Esophagus muscularis mucosa (tissue), 4 donors: ENCODE data around the gene TIMM17B. TPM values are rescaled to one million over a fixed set of nuclear protein-coding genes. Genes with fewer than 3 reads are reported as not detected.

Experiments used
- DNase-seq: peaks from one replicate; pipeline ENCODE4 v3.0.0-alpha.2; 2017; ENCODE audit errors: extremely low spot score
- H3K27ac ChIP-seq, 4 donors: fragments of 200-600 bp; sonication (generic); replicated peaks in 1 of 4; 1 replicate in 3 of 4; 2 replicates in 1 of 4; pipeline ENCODE4 v1.5.1; 2016 to 2019; ENCODE audit warnings: mild to moderate bottlenecking in 1 of 4
- H3K27me3 ChIP-seq, 4 donors: fragments of 200-600 bp; sonication (generic); one replicate each; pipeline versions ENCODE4 v1.5.1 to v1.6.0; 2016 to 2019
- H3K36me3 ChIP-seq, 4 donors: fragments of 200-600 bp; sonication (generic); one replicate each; pipeline ENCODE4 v1.5.1; 2016 to 2019
- H3K4me1 ChIP-seq, 4 donors: fragments of 200-600 bp; sonication (generic); one replicate each; pipeline ENCODE4 v1.5.1; 2016 to 2019
- H3K4me3 ChIP-seq, 4 donors: fragments of 200-600 bp; sonication (generic); 1 replicate in 2 of 4; 2 replicates in 2 of 4; pipeline ENCODE4 v1.5.1; 2016 to 2019; ENCODE audit warnings: mild to moderate bottlenecking in 4 of 4, moderate library complexity in 1 of 4
- H3K9me3 ChIP-seq, 4 donors: fragments of 200-600 bp; sonication (generic); 1 replicate in 3 of 4; 2 replicates in 1 of 4; pipeline ENCODE4 v1.5.1; 2016 to 2019
- EP300 ChIP-seq: sonication (generic); formaldehyde crosslinking; IDR thresholded peaks from one replicate; pipeline ENCODE4 v1.6.1; 2017; ENCODE audit warnings: antibody characterized with exemption
- POLR2A ChIP-seq: fragments of 450-650 bp; IDR thresholded peaks from one replicate; pipeline ENCODE4 v1.6.1; 2017; ENCODE audit warnings: antibody characterized with exemption, moderate library complexity, mild to moderate bottlenecking, low read depth
- POLR2AphosphoS5 ChIP-seq, 2 donors: sonication (generic); formaldehyde crosslinking; IDR thresholded peaks; one replicate each; pipeline ENCODE4 v1.6.1; 2017; ENCODE audit warnings: antibody characterized with exemption in 2 of 2
- WGBS: methylation state at CpG from one replicate; pipeline ENCODE4 v1.1.5; 2018; 5-methylcytosine and 5-hydroxymethylcytosine counted together
- intact Hi-C: fragments of 100-400 bp; cut with DNase I; formaldehyde crosslinking; loops from one replicate; pipeline ENCODE4 v1.15.1; 2023
- total RNA-seq, 4 donors: library from RNA; depleted of rRNA; stranded (reverse); fragments of >200 nt; gene quantifications; one replicate each; pipeline versions ENCODE4 v1.1.0 to v1.2.1, GENCODE V29; 2016
- TF ChIP-seq, protein P1 (sequence below), 3 experiments: fragments of 200-600 bp in 2 of 3; fragments of 450-650 bp in 1 of 3; sonication (generic) in 2 of 3; IDR thresholded peaks; one replicate each; pipeline ENCODE4 v1.5.1; 2017 to 2019; ENCODE audit warnings: antibody characterized with exemption in 3 of 3, mild to moderate bottlenecking in 2 of 3, moderate library complexity in 1 of 3

The TIMM17B gene
- total RNA-seq, 4 donors from 2014 or later, result 36.1 to 59.6 (median 51.1) TPM

DNA sequence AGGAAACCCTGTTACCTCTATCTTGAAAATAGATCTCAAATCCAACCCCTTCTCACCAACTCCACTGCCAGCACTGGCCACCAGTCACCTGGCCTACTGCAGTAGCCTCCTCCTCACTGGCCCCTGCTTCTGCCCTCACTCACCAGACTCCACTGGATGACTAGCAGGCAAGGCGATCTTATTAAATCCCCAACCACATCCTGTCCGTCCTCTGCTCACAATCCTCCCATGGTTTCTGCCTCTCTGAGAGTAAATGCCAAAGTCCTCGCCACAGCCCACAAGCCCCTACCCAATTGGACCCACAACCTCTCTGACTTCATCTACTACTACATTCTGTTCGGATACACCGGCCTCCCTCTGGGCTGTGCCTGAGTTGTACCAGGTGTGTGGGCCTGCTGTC, 26.7 kb upstream of the TIMM17B start:
- WGBS, result 94% methylated on average over 5 of the region's 5 CpGs
- peaks cover 9 to 56% (median 46%) of the 10 kb centered on the region in 4 donors for H3K36me3 ChIP-seq
- TF ChIP-seq EP300 (no peak), POLR2A (no peak), POLR2AphosphoS5 (IDR thresholded peaks at IDR 0.05) (no peak)
- TF ChIP-seq, protein P1, sequence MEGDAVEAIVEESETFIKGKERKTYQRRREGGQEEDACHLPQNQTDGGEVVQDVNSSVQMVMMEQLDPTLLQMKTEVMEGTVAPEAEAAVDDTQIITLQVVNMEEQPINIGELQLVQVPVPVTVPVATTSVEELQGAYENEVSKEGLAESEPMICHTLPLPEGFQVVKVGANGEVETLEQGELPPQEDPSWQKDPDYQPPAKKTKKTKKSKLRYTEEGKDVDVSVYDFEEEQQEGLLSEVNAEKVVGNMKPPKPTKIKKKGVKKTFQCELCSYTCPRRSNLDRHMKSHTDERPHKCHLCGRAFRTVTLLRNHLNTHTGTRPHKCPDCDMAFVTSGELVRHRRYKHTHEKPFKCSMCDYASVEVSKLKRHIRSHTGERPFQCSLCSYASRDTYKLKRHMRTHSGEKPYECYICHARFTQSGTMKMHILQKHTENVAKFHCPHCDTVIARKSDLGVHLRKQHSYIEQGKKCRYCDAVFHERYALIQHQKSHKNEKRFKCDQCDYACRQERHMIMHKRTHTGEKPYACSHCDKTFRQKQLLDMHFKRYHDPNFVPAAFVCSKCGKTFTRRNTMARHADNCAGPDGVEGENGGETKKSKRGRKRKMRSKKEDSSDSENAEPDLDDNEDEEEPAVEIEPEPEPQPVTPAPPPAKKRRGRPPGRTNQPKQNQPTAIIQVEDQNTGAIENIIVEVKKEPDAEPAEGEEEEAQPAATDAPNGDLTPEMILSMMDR (IDR thresholded peaks at IDR 0.05), result no peak
- H3K4me3 ChIP-seq, result no peak overlapping the region
- DNase-seq, result no peak
- no peaks in the 10 kb centered on the region for H3K27me3 ChIP-seq
- no peaks in the 10 kb centered on the region for H3K9me3 ChIP-seq
- peaks cover 0 to 10% (median 9%) of the 10 kb centered on the region in 4 donors for H3K4me1 ChIP-seq
- H3K27ac ChIP-seq, result no peak overlapping the region
- intact Hi-C loops, result no loop called here

DNA sequence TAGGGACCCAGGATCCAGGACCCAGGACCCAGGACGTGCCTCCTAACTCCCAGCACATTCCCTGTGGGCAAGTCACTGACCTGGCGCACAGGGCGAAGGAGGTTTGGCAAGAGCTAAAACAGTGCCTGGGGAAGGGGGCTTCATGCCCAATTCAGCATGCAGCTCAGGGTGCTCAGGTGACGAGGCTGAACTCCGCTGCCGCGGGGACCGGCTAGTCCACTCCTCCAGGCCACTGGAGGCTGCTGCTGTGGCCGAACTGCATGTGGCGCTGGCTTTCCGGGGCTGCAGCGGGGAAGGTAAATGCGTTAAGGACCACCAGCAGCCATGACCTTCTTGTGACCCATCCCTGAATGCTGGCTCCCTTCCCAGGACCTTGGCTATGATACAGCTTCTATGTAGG, 26.2 kb upstream of the TIMM17B start:
- Histone ChIP-seq H3K4me3 (no peak overlapping the region), H3K36me3 (peaks cover 9 to 56% (median 46%) of the 10 kb centered on the region in 4 donors), H3K27me3 (no peaks in the 10 kb centered on the region), H3K9me3 (no peaks in the 10 kb centered on the region), H3K27ac (no peak overlapping the region), H3K4me1 (peaks cover 0 to 12% (median 11%) of the 10 kb centered on the region in 4 donors)
- no peak for DNase-seq
- TF ChIP-seq, protein P1 (IDR thresholded peaks at IDR 0.05), result no peak
- TF ChIP-seq POLR2A (no peak), POLR2AphosphoS5 (IDR thresholded peaks at IDR 0.05) (no peak), EP300 (no peak)
- intact Hi-C loops, result no loop called here
- 77% methylated on average over 3 of the region's 13 CpGs for WGBS

DNA sequence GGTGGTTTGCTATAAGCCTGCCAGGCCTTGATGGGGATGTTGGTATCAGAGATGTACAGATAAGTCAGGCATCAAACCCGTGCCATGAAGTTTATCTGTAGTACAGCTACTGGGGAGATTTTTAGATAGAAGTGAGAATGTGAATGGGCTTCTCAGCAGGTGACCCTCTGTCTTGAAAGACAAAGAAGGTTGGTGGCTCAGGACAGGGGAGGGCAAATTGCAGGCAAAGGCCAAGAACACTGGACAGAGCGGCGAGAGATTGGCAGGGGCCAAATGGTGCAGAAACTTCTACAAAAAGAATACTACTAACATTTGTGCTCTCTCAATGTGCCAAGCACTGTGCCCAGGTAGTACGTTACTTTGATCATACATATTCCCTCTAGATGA, 23.1 kb upstream of the TIMM17B start:
- DNase-seq, result no peak
- no peak overlapping the region for H3K4me3 ChIP-seq
- H3K27ac ChIP-seq, result no peak overlapping the region
- intact Hi-C loops, result no loop called here
- H3K27me3 ChIP-seq, result no peaks in the 10 kb centered on the region
- H3K9me3 ChIP-seq, result no peaks in the 10 kb centered on the region
- TF ChIP-seq EP300 (no peak), POLR2A (no peak), POLR2AphosphoS5 (IDR thresholded peaks at IDR 0.05) (no peak)
- TF ChIP-seq, protein P1 (IDR thresholded peaks at IDR 0.05), result no peak
- H3K36me3 ChIP-seq, result peaks cover 9 to 40% (median 38%) of the 10 kb centered on the region in 4 donors
- 78% methylated on average over 4 of the region's 4 CpGs for WGBS
- peaks cover 3 to 32% (median 28%) of the 10 kb centered on the region in 4 donors for H3K4me1 ChIP-seq

DNA sequence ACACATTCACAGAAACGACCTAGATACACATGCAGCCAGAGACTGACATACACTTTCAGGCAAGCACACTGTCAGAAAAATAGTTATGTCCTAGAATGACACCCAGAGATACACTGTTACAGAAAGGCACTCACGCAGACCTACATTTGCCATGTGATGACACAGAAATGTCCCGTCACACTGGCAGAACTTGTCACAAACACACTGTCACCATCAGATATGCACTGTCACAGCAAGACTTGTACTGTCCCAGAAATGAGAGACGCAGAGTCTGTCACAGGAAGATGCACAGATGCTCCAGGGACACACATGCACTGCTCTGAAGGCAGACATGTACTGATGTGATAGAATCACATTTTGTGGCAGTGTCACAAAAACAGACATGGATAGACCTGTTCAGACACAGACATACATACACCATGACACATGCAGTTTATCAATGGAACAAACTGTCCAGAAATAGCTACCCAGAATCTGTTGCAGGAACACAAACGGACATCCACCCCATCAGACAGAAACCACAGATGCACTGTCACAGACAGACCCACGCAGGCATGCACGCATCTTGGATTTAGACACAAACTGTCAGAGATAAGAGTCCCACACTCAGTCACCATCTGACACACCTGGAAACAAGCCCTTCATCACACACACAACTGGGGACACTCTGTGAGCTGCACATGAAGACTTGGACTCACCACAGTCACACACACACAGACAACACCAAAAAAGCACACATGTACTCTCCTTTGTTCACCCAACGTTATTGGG, 22.6 kb upstream of the TIMM17B start:
- Histone ChIP-seq H3K4me3 (no peak overlapping the region), H3K36me3 (peaks cover 9 to 37% (median 34%) of the 10 kb centered on the region in 4 donors), H3K27me3 (no peaks in the 10 kb centered on the region), H3K9me3 (no peaks in the 10 kb centered on the region), H3K27ac (peak overlapping the region; percentile 82 to 92 (median 86)), H3K4me1 (peaks cover 3 to 32% (median 28%) of the 10 kb centered on the region in 4 donors)
- no peak for DNase-seq
- WGBS, result 52% methylated on average over 7 of the region's 8 CpGs
- TF ChIP-seq POLR2A (no peak), POLR2AphosphoS5 (IDR thresholded peaks at IDR 0.05) (no peak), EP300 (no peak)
- TF ChIP-seq, protein P1 (IDR thresholded peaks at IDR 0.05), result no peak
- intact Hi-C loops, result no loop called here
